Loucy (cell line): Measurements from ENCODE around the gene CDH4.

Experiments
- CTCF ChIP-seq: fragments of 200-600 bp; sonication (generic); conservative IDR thresholded peaks from 2 replicates; pipeline ENCODE4 v1.5.1; 2014; ENCODE audit warnings: mild to moderate bottlenecking, antibody characterized with exemption, low read length
- EZH2phosphoT487 ChIP-seq: fragments of 200-600 bp; IDR thresholded peaks from 2 replicates; pipeline ENCODE4 v1.6.1; 2018; ENCODE audit warnings: antibody characterized with exemption, mild to moderate bottlenecking, moderate library complexity, borderline replicate concordance

GRCh38 chr20:61925555-61926252 is 673.6 kb downstream of the CDH4 start:
- TF ChIP-seq CTCF = no peak
- no peak for TF ChIP-seq EZH2phosphoT487
